Ovary (tissue), 3 donors: ENCODE results near the gene KRT83.

Experiments used
- CTCF ChIP-seq, 3 donors: fragments of 450-650 bp in 2 of 3; fragments of 200-600 bp in 1 of 3; IDR thresholded peaks; one replicate each; pipeline versions ENCODE4 v1.5.1 to v1.8.0; 2016 to 2022; ENCODE audit warnings: antibody characterized with exemption in 3 of 3, mild to moderate bottlenecking in 1 of 3
- POLR2A ChIP-seq: fragments of 450-650 bp; IDR thresholded peaks from one replicate; pipeline ENCODE4 v1.6.1; 2017; ENCODE audit warnings: antibody characterized with exemption, mild to moderate bottlenecking, moderate library complexity
- donor health status: DM: no; HTN: no; CAD: no.

GRCh38 chr12:52320784-52321400 is at the start of gene KRT83:
- TF ChIP-seq CTCF (IDR thresholded peaks at IDR 0.05), result no peak
- TF ChIP-seq POLR2A, result no peak
